Stimulated activated effector memory CD8-positive, alpha-beta T cell treated with anti-CD3 and anti-CD28 coated beads, Interleukin-12 subunit alpha, Interleukin-12 subunit beta, amount 100 ng/mL, for 72 hours (primary cell): ENCODE measurements around the gene ADGRD2.

Experiments
- ATAC-seq: fragments of 150-1000 bp; cut with Tn5 transposase; 2 replicates; pipeline ENCODE4 v1.10.0; 2021
- DNase-seq, 2 donors: peaks; one replicate each; pipeline ENCODE4 v3.0.0; 2021 to 2022; ENCODE audit warnings: low spot score in 2 of 2
- H3K27ac Mint-ChIP-seq: one replicate; pipeline ENCODE4 v1.8.0; 2022; ENCODE audit warnings: mild to moderate bottlenecking, mixed read lengths
- H3K36me3 Mint-ChIP-seq: one replicate; pipeline ENCODE4 v1.8.0; 2022; ENCODE audit warnings: mild to moderate bottlenecking, mixed read lengths
- H3K4me1 Mint-ChIP-seq: one replicate; pipeline ENCODE4 v1.8.0; 2022; ENCODE audit warnings: mixed read lengths
- H3K4me3 Mint-ChIP-seq: one replicate; pipeline ENCODE4 v1.8.0; 2022; ENCODE audit warnings: mild to moderate bottlenecking, mixed read lengths
- H3K9me3 Mint-ChIP-seq: one replicate; pipeline ENCODE4 v1.8.0; 2022; ENCODE audit warnings: mixed read lengths

The ADGRD2 gene

DNA sequence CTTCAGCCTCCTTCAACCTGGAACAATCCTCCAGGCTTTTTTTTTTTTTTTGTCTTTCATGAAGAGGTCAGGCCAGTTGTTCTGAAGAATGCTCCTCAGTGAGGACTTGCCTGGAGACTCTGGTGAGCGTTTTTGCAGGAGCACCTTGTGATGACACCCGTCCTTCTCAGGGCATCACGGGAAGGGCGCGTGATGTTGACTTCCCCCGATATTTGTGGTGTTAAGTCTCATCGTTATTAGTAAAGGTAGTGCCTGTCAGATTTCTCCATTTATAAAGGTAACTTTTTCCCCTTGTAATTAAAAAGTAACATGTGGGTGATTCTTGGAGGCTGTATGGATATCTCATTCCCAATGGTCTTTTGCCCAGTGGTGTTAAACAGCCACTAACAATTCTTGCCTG, 23.9 kb upstream of the ADGRD2 start:
- no peak for DNase-seq
- no peak overlapping the region for H3K4me3 Mint-ChIP-seq
- H3K4me1 Mint-ChIP-seq: no peaks in the 10 kb centered on the region
- ATAC-seq: no peak
- no peaks in the 10 kb centered on the region for H3K36me3 Mint-ChIP-seq
- H3K27ac Mint-ChIP-seq: no peak overlapping the region
- H3K9me3 Mint-ChIP-seq: no peaks in the 10 kb centered on the region

DNA sequence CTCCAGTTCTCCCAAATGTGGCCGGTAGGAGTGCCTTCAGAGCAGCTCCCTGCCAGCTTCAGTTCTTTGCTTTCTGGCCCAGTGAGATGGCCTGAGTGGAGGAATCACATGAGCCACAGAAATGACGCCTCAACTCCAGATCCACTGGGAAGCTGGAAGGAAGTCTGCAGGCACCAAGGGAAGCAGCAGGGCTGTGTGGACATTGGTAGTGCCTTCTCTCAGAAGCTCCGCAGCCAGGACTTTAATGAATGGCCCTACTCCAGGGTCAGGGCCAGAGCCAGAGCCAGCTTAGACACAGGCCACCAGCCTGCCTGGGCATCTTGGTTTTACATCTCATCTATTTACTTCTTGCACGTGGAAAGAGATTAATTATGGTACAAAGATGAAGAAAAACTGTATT, 23.0 kb upstream of the ADGRD2 start:
- DNase-seq: no peak
- H3K27ac Mint-ChIP-seq: no peak overlapping the region
- no peak overlapping the region for H3K4me3 Mint-ChIP-seq
- no peak for ATAC-seq
- H3K4me1 Mint-ChIP-seq: no peaks in the 10 kb centered on the region
- H3K9me3 Mint-ChIP-seq: no peaks in the 10 kb centered on the region
- no peaks in the 10 kb centered on the region for H3K36me3 Mint-ChIP-seq

DNA sequence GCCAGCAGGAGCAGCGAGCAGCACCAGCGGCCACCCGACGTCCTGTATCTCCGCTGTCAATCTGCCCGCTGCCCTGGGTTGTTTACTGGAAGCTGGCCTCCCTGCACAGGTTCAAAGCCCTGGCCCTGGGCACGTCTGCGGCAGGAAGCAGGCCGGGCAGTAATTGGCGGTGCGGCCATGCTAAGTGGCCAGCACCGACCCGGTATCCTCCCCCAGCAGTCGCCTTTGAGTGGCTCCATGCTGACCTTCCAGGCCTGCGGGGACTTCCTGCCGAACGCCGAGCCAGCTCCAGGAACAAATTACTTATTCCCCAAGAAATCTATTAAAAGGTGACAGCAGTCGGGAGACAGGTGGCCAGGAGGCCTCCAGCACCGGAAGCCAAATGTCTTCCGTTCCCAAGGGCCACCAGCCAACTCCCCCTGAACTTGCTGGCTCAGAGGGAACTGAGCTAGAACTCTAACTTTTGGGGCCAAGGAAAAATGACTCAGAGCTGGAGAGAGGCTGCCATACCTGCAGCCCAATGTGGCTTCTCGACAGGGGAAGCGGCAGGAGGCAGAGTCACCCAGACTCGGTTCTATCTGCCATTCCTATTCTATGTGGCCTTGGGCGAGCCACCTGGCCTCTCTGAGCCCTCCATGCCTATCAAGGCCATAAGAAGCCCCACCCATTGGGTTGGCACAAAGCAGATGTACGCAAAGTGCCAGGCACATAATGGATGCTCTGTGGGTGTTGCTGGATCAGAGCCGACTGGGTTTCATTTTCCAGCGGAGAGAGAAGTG, 21.3 kb upstream of the ADGRD2 start:
- H3K9me3 Mint-ChIP-seq: no peaks in the 10 kb centered on the region
- no peaks in the 10 kb centered on the region for H3K4me1 Mint-ChIP-seq
- DNase-seq: no peak
- ATAC-seq: no peak
- H3K4me3 Mint-ChIP-seq: no peak overlapping the region
- H3K27ac Mint-ChIP-seq: no peak overlapping the region
- H3K36me3 Mint-ChIP-seq: no peaks in the 10 kb centered on the region

DNA sequence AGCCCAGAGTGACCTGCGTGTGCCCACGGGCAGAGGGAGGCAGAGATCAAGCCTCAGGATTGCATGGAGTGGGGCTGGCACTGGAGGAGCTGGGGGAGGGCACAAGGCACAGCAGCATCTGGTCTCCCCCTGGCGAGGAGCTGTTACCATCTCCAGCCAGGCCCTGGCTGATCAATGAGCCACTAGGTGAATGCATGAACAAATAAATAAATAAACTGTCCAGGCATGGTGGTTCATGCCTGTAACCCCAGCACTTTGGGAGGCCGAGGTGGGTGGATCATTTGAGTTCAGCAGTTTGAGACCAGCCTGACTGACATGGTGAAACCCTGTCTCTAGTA, 20.8 kb upstream of the ADGRD2 start:
- H3K36me3 Mint-ChIP-seq: no peaks in the 10 kb centered on the region
- no peak for ATAC-seq
- no peak overlapping the region for H3K27ac Mint-ChIP-seq
- DNase-seq: no peak
- H3K9me3 Mint-ChIP-seq: no peaks in the 10 kb centered on the region
- H3K4me1 Mint-ChIP-seq: no peaks in the 10 kb centered on the region
- no peak overlapping the region for H3K4me3 Mint-ChIP-seq

DNA sequence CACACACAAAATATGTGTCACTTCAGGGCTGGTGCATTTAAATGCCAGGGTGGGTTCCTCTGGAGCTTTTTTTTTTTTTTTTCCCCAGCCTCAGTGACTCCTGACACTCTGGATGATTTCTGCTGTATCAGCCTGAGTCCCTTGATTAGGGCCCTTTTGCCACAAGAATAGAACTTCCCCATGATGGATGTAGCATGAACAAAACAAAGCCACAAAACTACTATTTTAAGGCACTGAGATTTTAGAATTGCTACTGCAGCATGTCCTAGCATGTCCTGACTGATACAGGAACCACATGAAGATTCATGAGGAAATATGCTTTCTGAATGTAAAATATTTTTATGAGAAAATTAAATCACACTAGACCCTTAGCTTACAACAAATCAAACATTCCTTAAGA, 13.9 kb upstream of the ADGRD2 start:
- H3K36me3 Mint-ChIP-seq: peaks cover 6% of the 10 kb centered on the region
- H3K9me3 Mint-ChIP-seq: no peaks in the 10 kb centered on the region
- no peak overlapping the region for H3K27ac Mint-ChIP-seq
- H3K4me3 Mint-ChIP-seq: no peak overlapping the region
- ATAC-seq (no peak), DNase-seq (no peak)
- H3K4me1 Mint-ChIP-seq: no peaks in the 10 kb centered on the region

DNA sequence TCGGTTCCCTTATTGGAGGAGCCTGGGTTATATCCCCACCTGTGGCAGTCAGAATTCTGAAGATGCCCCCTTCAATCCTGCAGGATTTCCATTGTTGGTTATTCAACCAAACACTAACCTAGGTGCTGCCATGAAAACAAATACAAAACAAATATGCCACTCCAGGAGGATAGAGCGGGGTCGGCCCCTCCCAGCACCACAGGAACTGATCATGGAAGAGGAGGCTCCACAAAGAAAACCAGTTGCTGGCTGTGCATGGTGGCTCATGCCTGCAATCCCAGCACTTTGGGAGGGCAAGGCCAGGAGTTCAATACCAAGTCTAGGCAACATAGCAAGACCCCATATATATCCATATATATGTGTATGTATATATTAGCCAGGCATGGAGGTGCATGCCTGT, 13.2 kb upstream of the ADGRD2 start:
- no peak for DNase-seq
- no peak for ATAC-seq
- H3K4me3 Mint-ChIP-seq: no peak overlapping the region
- H3K9me3 Mint-ChIP-seq: no peaks in the 10 kb centered on the region
- no peaks in the 10 kb centered on the region for H3K4me1 Mint-ChIP-seq
- peaks cover 6% of the 10 kb centered on the region for H3K36me3 Mint-ChIP-seq
- no peak overlapping the region for H3K27ac Mint-ChIP-seq

DNA sequence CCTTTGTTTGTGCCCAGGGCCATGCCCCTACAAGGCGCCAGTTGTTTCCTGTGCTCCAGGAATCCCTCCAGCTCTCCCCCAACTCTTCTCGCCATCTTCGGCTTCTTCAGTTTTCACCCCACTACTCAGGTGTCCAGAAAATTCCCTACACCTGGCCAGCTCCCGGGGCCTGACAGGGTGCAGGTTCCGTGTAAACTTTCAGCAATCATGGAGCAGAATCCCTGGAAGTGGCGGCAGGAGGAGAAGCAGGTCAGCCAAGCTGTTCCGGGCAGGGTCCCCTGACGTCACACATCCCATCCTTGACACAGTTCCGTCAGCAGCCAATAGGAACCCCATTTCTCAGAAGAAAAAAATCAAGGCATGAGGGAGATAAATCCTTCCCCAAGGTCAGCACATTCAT, 12.2 kb upstream of the ADGRD2 start:
- H3K4me3 Mint-ChIP-seq: no peak overlapping the region
- ATAC-seq (no peak), DNase-seq (no peak)
- no peak overlapping the region for H3K27ac Mint-ChIP-seq
- no peaks in the 10 kb centered on the region for H3K4me1 Mint-ChIP-seq
- H3K36me3 Mint-ChIP-seq: peaks cover 6% of the 10 kb centered on the region
- H3K9me3 Mint-ChIP-seq: no peaks in the 10 kb centered on the region

DNA sequence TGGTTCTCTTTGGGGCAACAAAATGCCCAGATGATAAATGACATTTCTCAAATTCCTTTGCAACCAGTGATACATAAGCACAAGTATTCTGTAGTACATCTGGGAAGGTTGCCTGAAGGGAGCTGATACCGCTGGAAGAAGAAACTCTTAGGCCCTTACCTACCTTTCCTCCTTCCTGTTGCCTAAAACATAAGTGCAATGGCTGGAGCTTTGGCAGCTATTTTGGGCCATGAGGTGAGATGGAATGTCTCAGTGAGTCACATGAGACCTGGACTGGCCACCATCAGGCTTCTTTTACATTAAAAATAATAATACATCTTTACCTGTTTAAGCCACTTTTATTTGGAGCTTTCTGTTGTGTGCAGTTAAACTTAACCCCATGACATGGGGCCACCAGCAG, 11.2 kb upstream of the ADGRD2 start:
- peaks cover 6% of the 10 kb centered on the region for H3K36me3 Mint-ChIP-seq
- no peak for ATAC-seq
- H3K9me3 Mint-ChIP-seq: no peaks in the 10 kb centered on the region
- no peak for DNase-seq
- no peak overlapping the region for H3K4me3 Mint-ChIP-seq
- H3K4me1 Mint-ChIP-seq: no peaks in the 10 kb centered on the region
- no peak overlapping the region for H3K27ac Mint-ChIP-seq

DNA sequence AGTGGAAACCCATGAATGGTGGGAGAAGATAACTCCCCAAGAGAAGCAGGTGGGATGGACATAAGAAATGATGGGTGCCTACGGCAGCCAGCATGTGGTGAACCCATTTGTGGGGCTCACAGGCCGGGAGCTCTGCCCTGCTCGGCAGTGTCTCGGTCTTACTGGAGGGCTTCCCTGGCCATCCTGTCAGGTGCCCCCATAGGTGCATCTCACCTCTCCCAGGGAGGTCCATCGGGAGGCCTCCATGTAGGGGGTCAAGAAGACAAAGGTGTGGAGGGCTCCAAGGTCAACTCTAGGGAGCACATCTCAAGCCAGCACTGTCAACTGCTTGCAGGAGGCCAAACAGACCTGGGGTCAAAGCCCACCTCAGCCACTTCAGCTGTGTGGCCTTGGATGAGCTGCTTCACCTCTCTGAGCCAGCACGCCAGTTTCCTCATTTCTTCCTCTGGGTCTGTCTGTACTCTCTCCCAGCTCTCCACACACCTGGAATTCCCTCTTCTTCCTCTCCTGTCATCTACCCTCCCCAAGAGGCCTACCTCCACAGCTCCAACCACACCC, 10.5 kb upstream of the ADGRD2 start:
- H3K36me3 Mint-ChIP-seq: peaks cover 6% of the 10 kb centered on the region
- no peaks in the 10 kb centered on the region for H3K4me1 Mint-ChIP-seq
- DNase-seq (no peak), ATAC-seq (no peak)
- no peak overlapping the region for H3K4me3 Mint-ChIP-seq
- H3K9me3 Mint-ChIP-seq: no peaks in the 10 kb centered on the region
- H3K27ac Mint-ChIP-seq: no peak overlapping the region

DNA sequence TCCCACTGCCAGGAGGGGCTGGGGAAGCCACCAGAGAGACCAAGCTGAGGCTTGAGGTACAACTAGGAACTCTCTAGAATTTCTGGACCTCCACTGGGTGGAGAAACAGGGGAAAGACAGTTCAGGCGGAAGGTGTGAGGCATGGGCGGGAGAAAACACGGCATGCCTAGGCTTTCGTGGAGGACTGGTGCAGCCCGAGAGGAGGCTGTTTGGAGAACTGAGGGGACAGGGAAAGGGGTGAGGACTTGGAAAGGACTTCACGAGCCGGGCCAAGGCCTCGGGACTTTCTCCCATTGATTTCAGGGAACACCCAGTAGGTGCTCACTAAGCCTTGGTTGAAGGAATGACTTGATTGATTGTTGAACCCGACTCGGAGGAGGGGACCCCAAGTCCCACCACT, 9.5 kb upstream of the ADGRD2 start:
- H3K36me3 Mint-ChIP-seq: peaks cover 6% of the 10 kb centered on the region
- ATAC-seq: no peak
- no peak overlapping the region for H3K27ac Mint-ChIP-seq
- H3K9me3 Mint-ChIP-seq: no peaks in the 10 kb centered on the region
- DNase-seq: no peak
- H3K4me3 Mint-ChIP-seq: no peak overlapping the region
- H3K4me1 Mint-ChIP-seq: no peaks in the 10 kb centered on the region

DNA sequence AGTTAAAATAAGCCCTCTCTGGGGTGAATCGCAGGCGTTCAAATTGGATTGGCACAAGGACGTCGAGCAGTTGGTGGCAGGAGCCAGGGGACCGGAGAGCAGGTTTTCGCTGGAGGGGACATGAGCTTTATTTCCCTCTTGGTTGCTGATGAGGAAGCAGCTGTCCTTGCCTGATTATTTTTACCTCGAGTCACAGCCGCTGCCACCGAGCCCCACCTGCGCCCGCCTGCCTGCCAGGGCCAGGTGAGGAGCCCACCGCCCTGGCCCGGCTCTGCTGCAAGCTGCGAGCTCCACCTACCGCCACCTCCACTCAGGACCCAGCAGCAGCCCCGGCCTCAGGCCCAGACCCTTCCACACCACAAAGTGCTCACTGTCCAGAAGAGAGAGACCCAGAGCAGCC, 9.0 kb upstream of the ADGRD2 start:
- peaks cover 6% of the 10 kb centered on the region for H3K36me3 Mint-ChIP-seq
- H3K9me3 Mint-ChIP-seq: no peaks in the 10 kb centered on the region
- DNase-seq (no peak), ATAC-seq (no peak)
- no peaks in the 10 kb centered on the region for H3K4me1 Mint-ChIP-seq
- no peak overlapping the region for H3K4me3 Mint-ChIP-seq
- no peak overlapping the region for H3K27ac Mint-ChIP-seq

DNA sequence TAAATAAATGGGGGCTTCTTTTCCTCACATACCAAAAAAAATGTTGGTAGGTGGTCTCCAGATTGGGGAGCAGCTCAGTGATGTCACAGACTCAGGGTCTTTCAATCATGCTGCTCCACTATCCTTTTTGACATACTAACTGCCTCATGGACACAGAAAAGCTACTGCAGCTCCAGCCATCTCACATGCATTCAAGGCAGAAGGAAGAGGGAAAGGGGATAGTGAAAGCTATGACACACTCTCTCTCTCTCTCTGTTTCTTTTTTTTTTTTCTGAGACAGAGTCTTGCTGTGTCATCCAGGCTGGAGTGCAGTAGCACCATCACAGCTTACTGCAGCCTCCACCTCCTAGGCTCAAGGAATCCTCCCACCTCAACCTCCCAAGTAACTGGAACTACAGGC, 7.9 kb upstream of the ADGRD2 start:
- H3K4me1 Mint-ChIP-seq: no peaks in the 10 kb centered on the region
- ATAC-seq: no peak

DNA sequence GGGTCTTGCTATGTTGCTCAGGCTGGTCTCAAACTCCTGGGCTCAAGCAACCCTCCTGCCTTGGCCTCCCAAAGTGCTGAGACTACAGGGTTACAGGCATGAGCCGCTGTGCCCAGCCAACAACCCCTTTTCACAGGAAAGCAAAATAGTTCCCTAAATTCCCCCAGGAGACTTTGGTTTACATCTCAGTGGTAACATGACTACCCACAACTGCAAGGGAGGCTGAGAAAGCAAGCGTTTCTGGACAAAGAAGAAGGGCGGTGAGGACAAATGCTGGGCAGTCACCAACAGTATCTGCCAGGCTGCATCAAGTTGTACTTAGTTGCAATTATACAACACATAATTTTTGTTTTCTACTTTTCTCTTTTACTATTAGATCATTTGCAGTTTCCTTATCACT, 7.4 kb upstream of the ADGRD2 start:
- no peak overlapping the region for H3K27ac Mint-ChIP-seq
- H3K9me3 Mint-ChIP-seq: no peaks in the 10 kb centered on the region
- peaks cover 6% of the 10 kb centered on the region for H3K36me3 Mint-ChIP-seq
- DNase-seq: no peak
- no peaks in the 10 kb centered on the region for H3K4me1 Mint-ChIP-seq
- no peak for ATAC-seq
- H3K4me3 Mint-ChIP-seq: no peak overlapping the region

More for the DNA sequence above, 7.9 kb upstream of the ADGRD2 start:
- H3K36me3 Mint-ChIP-seq: peaks cover 6% of the 10 kb centered on the region
- H3K9me3 Mint-ChIP-seq: no peaks in the 10 kb centered on the region
- DNase-seq: no peak
- H3K4me3 Mint-ChIP-seq: no peak overlapping the region
- no peak overlapping the region for H3K27ac Mint-ChIP-seq

DNA sequence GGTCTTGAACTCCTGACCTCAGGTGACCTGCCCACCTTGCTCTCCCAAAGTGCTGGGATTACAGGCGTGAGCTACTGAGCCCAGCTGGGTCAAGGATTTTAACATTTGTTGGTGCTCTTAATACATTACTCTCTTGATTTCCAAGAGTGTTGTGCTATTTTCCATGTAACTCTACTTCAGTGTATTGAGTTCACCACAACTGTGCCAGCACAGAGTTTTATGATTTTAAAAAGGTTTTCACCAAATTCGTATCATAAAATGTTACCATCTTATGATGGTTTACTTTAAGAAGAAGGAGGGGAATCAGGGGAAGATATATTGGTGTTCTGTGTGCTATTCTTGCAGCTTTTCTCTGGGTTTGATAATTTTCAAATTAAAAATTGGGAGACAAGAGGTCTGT, 6.6 kb upstream of the ADGRD2 start:
- peaks cover 2% of the 10 kb centered on the region for H3K36me3 Mint-ChIP-seq
- no peak overlapping the region for H3K4me3 Mint-ChIP-seq
- H3K4me1 Mint-ChIP-seq: no peaks in the 10 kb centered on the region
- ATAC-seq: no peak
- no peaks in the 10 kb centered on the region for H3K9me3 Mint-ChIP-seq
- no peak for DNase-seq
- no peak overlapping the region for H3K27ac Mint-ChIP-seq

DNA sequence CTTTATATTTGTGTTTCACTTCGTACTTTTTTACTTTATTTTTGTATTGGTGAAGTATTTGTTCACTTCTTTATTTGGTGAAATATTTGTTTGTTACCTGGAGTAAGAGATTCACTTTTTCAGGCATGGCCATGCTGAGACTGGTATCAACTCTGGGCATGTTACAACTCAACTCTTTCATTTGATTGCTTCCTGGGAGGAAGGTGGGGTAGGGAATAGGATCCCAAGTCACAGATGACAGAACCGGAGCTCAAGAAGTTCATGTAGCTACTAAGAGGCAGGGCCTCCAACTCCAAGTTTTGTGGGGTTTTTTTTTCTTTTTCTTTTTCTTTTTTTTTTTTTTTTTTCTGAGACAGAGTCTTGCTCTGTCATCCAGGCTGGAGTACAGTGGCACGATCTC, 6.1 kb upstream of the ADGRD2 start:
- Mint-ChIP-seq H3K4me1 (no peaks in the 10 kb centered on the region), H3K36me3 (no peaks in the 10 kb centered on the region), H3K9me3 (no peaks in the 10 kb centered on the region), H3K27ac (no peak overlapping the region), H3K4me3 (no peak overlapping the region)
- no peak for DNase-seq
- no peak for ATAC-seq

DNA sequence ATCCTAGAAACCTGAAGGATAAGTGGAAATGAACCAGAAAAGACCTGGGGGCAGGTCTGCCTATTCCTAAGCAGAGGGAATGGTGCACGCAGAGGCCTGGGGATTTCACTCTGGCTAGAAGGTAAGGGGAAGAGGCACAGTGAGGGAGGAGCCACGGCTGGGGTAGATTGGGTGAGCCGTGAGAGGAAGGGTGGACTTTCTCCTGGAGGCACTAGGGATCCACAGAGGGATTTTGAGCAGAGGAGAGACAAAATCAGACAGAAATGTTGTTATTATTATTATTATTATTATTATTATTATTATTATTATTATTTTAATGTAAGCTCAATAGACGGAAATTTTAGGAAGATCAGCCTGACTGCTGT, 3.0 kb upstream of the ADGRD2 start:
- DNase-seq (no peak), ATAC-seq (no peak)
- peaks cover 12% of the 10 kb centered on the region for H3K4me1 Mint-ChIP-seq
- H3K9me3 Mint-ChIP-seq: no peaks in the 10 kb centered on the region
- no peaks in the 10 kb centered on the region for H3K36me3 Mint-ChIP-seq
- H3K4me3 Mint-ChIP-seq: no peak overlapping the region
- H3K27ac Mint-ChIP-seq: peak overlapping the region; percentile 29

DNA sequence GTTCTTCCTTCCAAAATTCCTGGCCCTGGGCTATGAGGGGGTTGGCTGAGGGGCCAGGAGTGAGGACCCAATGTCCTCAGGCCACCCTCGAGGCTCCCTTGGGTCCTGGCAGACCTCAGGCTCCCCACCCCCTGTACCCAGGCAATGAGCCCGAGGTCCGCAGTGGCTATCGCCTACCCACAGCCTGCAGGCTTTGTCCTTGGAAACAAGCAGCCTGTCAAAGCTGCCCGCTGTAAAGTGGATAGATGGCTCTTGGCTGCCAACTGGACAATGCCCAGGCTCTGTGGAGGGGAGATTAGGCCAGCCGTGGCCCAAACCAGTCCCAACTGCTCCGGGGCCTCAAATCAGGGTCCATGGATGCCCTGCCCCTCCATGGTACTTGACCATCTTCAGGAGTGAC, 2.2 kb upstream of the ADGRD2 start:
- ATAC-seq: no peak
- no peaks in the 10 kb centered on the region for H3K9me3 Mint-ChIP-seq
- H3K27ac Mint-ChIP-seq: no peak overlapping the region
- no peaks in the 10 kb centered on the region for H3K36me3 Mint-ChIP-seq
- peaks cover 12% of the 10 kb centered on the region for H3K4me1 Mint-ChIP-seq
- no peak for DNase-seq
- no peak overlapping the region for H3K4me3 Mint-ChIP-seq
